ENCODE results near the gene MGST2.

DNA sequence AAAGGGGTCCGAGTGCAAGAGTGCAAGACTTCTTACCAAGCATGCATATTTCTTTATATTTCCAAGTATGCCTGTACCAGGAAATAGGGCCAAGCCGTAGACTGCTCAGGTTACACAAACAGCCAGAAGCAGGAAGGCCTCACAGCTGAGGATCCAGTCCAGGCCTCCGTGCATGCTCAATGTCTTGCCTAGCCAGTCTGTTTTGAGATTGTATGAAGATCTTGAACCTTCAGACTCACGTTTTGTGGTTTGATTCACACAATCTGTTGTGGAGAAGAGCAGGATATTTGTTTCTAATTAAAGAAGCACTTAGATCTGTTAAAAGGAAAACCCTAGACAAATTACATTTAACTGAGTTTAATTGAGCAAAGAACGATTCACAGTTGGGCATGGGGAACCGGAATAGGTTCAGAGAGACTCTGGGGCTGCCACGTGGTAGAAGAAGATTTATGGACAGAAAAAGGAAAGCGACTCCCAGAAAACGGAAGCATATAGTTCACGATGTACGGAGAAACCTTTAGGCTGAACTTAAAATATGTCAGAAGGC is 1.2 kb downstream of the MGST2 start:
- TF ChIP-seq, protein P1, sequence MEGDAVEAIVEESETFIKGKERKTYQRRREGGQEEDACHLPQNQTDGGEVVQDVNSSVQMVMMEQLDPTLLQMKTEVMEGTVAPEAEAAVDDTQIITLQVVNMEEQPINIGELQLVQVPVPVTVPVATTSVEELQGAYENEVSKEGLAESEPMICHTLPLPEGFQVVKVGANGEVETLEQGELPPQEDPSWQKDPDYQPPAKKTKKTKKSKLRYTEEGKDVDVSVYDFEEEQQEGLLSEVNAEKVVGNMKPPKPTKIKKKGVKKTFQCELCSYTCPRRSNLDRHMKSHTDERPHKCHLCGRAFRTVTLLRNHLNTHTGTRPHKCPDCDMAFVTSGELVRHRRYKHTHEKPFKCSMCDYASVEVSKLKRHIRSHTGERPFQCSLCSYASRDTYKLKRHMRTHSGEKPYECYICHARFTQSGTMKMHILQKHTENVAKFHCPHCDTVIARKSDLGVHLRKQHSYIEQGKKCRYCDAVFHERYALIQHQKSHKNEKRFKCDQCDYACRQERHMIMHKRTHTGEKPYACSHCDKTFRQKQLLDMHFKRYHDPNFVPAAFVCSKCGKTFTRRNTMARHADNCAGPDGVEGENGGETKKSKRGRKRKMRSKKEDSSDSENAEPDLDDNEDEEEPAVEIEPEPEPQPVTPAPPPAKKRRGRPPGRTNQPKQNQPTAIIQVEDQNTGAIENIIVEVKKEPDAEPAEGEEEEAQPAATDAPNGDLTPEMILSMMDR (IDR thresholded peaks at IDR 0.05), result no peak
- TF ChIP-seq POLR2A (IDR thresholded peaks at IDR 0.05) (no peak), POLR2AphosphoS5 (IDR thresholded peaks at IDR 0.05) (peak; percentile 68)

All from prostate gland (tissue), 2 donors.